Superior temporal gyrus (tissue), 1 donor: ENCODE data around the gene BAHCC1.

Source experiments
- DNase-seq: peaks from one replicate; pipeline ENCODE4 v3.0.0-alpha.2; 2016; ENCODE audit errors: extremely low spot score

Gene BAHCC1

GRCh38 chr17:81398176-81398831 is 3.0 kb downstream of the BAHCC1 start:
- DNase-seq: peak; percentile 14

GRCh38 chr17:81398832-81399411 is 3.7 kb downstream of the BAHCC1 start:
- DNase-seq: peak; percentile 28

- no peak for DNase-seq
These were observed 4.4 kb downstream of the BAHCC1 start for GRCh38 chr17:81399481-81400153.

DNA sequence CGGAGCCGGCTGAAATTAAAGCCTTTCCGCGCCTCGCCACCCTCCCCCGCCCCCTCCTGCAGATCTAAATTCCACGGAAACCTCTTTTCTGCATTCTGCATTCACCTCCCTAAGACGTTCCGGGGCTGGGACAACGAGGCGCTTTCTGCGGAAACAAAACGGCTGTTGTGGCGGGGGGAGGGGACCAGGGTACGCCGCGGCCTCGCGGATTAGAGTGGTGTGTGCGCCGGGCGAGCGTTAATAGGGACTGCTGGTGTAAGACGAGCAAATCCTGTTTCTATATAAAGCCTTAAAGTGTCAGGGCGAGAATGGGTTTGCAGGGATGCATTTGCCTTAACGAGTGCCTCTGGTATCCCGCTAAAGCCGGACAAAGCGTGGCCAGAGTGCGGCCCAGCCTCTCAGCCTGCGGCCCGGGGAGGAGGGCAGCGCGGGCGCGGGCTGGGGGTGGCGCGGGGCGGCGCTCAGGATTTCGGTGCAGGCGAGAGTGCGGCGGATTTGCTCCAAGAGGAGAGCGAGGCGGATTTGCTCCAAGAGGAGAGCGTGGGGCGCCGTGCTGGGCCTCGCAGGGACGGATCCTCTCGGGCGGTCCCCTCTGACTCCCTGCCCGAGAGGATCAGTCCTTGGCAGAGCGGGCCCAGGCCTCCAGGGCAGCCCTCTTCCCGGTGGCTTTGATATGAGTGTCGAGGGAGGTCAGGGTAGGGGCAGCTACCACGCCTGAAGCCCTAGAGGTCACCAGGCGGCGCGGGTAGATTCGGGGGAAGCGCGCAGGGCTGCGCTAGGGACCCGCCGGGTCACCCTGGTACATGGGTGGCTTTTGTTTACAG is 5.1 kb downstream of the BAHCC1 start:
- peak; percentile 58 for DNase-seq

- peak; percentile 16 for DNase-seq
These were observed 5.9 kb downstream of the BAHCC1 start for GRCh38 chr17:81400996-81401722.

- peak; percentile 60 for DNase-seq
These were observed 6.7 kb downstream of the BAHCC1 start for GRCh38 chr17:81401723-81402529.

DNA sequence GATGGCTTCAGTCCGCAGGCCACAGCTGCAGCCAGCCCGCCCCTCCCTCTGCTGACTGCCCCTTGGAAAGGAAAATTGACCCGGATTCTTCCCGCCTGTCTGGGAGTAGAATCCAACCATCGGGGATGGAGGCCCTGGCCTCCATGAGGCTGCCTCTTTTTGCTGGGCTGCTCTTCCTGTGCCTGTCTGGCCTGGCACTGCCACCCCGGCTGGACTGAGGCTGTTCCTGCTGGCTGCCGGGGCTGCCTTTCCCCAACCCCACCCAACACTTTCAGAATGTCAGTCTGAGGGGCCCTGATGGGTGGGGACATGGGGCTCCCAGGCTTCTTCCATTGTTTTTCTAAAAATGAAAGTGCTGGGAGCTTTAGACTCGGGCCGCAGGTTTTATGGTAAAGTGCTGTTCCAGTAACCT is 7.3 kb downstream of the BAHCC1 start:
- DNase-seq: no peak

DNA sequence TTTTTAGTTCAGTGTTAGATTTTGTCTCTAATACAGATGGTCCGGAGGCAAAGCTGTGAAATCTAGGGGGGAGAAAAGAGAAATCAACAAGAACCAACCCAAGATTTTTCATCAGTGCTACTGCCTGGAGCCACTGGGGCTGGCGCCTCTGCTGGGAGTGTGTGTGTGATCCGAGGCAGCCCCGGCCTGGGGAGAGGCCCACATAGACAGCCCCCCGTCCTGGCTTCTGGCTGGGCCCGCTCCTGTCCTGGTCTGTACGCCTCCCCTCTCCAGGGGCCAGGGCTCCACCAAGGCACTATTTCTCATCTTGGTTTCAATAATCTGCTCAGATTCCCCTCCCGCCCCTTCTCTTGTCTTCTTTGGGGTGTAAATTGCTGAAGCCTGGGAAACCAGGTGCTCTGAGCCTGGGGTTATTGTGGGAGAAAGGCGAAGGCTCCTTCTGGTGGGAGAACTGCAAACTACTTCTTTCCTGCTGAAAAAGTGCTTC is 7.8 kb downstream of the BAHCC1 start:
- DNase-seq: peak; percentile 37

DNA sequence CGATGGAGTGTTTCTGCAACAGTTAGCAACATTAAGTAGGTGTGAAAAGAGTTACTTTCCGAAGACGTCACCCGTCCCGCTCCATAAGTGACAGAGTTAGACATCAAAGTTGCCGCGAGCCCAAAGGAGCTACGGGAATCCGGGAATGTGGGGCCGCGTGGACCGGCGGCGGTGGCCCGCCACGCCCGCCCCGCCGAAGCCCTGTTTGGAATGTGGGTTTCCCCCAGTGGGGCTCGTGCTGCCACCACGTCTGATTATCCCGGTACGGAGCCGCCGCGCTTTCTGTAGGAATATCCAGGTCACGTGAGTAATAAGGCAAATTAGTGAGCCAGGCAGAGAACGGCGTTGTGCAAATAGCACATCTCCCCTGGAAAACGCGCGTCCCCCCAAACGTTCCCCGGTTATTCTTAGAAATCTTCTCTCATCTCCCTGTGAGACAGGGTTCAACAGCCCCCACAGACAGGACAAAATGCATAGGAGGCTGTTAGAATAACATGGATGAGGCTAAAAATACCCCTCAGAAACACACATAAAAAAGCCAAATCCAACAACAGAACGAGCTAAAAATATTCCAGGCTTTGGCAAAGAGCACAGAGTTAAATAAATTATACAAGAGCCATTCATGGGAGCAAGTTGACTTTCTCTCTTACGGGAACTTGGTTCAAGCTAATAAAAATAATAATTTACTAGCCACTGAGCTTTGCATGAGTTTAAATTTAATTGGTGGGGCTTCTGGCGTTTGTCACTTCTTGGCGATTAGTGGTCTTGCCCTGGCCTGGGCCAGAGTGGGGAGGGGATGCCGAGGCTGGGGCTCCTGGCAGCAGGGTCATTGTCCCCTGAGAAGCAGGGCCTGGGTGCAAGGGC is 8.6 kb downstream of the BAHCC1 start:
- peak; percentile 43 for DNase-seq

- no peak for DNase-seq
These were observed 9.4 kb downstream of the BAHCC1 start for GRCh38 chr17:81404558-81405165.

DNA sequence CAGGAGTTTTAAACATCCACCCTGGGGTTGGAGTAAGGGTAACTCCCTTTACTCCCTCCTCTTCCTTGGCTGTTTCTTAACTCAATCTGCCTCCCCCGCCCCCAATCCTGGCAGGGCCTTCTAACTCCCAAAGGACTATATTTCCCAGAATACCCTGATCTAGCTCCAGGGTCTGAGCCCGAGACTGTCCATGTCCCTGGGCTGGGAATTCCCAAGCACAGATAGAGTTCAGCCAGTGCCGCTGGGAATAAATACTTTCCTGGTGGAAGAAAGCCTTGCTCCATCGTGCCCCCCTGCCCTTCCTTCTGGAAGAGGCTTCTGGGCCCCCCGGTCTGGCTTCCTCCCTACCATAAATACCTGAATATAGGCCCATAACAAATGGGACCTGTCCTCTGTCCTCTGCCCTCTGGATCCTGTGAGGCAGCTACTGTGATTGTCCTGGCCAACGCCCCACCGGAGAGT is 10.2 kb downstream of the BAHCC1 start:
- DNase-seq: no peak

GRCh38 chr17:81406117-81406953 is 11.1 kb downstream of the BAHCC1 start:
- DNase-seq: no peak

DNA sequence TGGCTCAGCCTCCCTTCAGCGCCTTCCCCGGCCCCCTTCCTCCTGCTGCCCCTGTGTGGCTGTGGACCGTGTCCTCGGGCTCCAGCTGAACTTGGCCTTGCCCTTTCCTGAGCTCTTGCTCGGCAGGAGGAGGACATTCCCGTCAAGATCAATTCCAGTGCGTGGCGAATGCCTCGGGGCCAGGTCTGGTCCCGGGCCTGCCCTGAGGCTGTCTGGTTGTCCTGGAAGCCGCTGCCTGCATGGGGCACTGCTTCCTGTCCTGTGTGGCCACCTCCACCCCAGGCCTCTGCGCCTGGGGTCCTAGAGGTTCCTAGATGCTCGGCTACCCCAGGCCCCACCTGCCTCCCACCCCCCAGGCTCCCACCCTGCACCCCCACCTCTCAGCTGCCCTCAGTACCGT is 12.8 kb downstream of the BAHCC1 start:
- no peak for DNase-seq

GRCh38 chr17:81409190-81409935 is 14.1 kb downstream of the BAHCC1 start:
- DNase-seq: no peak

GRCh38 chr17:81410852-81411251 is 15.6 kb downstream of the BAHCC1 start:
- no peak for DNase-seq

GRCh38 chr17:81411305-81411704 is 16.0 kb downstream of the BAHCC1 start:
- no peak for DNase-seq

GRCh38 chr17:81412490-81413093 is 17.3 kb downstream of the BAHCC1 start:
- DNase-seq: no peak
